H1 (cell line): ENCODE measurements around the gene TTC22. TPM values are rescaled to one million over a fixed set of nuclear protein-coding genes. Genes with fewer than 3 reads are reported as not detected.

Experiments
- CTCF ChIA-PET: fragments of 300-600 bp; sonication (Branson Sonifier 250); formaldehyde crosslinking; loops from one replicate; lab custom pipeline; 2021; ENCODE audit not compliant: partially characterized antibody; lab: Charles Lee
- POLR2A ChIA-PET: fragments of 300-600 bp; sonication (Branson Sonifier 250); formaldehyde crosslinking; loops from one replicate; lab custom pipeline; 2021; ENCODE audit warnings: inconsistent platforms; ENCODE audit not compliant: partially characterized antibody; lab: Charles Lee
- DNase-seq, 2 experiments: peaks; one replicate each; pipeline versions ENCODE4 v3.0.0 to v3.0.0-alpha.2; 2010 to 2022; ENCODE audit warnings: low spot score in 2 of 2, low read depth in 1 of 2, mixed read lengths in 1 of 2
- FAIRE-seq: peaks from 2 replicates; lab custom pipeline; 2011; peaks lifted over from hg19 to GRCh38; lab: Jason Lieb, UNC
- H2AFZ ChIP-seq: 2 replicates; pipeline ENCODE4 v1.8.1; 2012; ENCODE audit warnings: low read length, inconsistent platforms
- H2AK5ac ChIP-seq: 2 replicates; pipeline ENCODE4 v1.6.1; 2013; ENCODE audit warnings: low read depth, low read length
- H2BK120ac ChIP-seq: replicated peaks from 2 replicates; pipeline ENCODE3; 2013; ENCODE audit warnings: low read depth, low read length, inconsistent platforms
- H2BK12ac ChIP-seq: 2 replicates; pipeline ENCODE4 v1.6.1; 2013; ENCODE audit warnings: low read depth, low read length
- H2BK15ac ChIP-seq: 2 replicates; pipeline ENCODE4 v1.6.1; 2013; ENCODE audit warnings: low read length
- H2BK20ac ChIP-seq: 2 replicates; pipeline ENCODE4 v1.6.1; 2013; ENCODE audit warnings: low read length
- H2BK5ac ChIP-seq: 2 replicates; pipeline ENCODE4 v1.6.1; 2013; ENCODE audit warnings: low read depth, low read length
- H3K14ac ChIP-seq: 2 replicates; pipeline ENCODE4 v1.6.1; 2013; ENCODE audit warnings: inconsistent platforms; ENCODE audit not compliant: insufficient read length
- H3K18ac ChIP-seq: 2 replicates; pipeline ENCODE4 v1.6.1; 2013; ENCODE audit warnings: low read length; ENCODE audit errors: extremely low read depth
- H3K23ac ChIP-seq: 2 replicates; pipeline ENCODE4 v1.6.1; 2013; ENCODE audit warnings: inconsistent platforms; ENCODE audit not compliant: insufficient read length
- H3K23me2 ChIP-seq: 2 replicates; pipeline ENCODE4 v1.6.1; 2013; ENCODE audit warnings: low read depth, low read length
- H3K27ac ChIP-seq: 2 replicates; pipeline ENCODE4 v1.6.1; 2011; ENCODE audit warnings: low read depth, low read length, inconsistent platforms
- H3K27me3 ChIP-seq, 4 experiments: replicated peaks in 1 of 4; 1 replicate in 1 of 4; 2 replicates in 3 of 4; pipeline versions ENCODE4 v1.6.1 to v1.8.1; 2011 to 2013; ENCODE audit warnings: low read length in 3 of 4, mild to moderate bottlenecking in 3 of 4, inconsistent platforms in 2 of 4, mixed read lengths in 2 of 4, moderate library complexity in 1 of 4; ENCODE audit not compliant: control insufficient read depth in 3 of 4, insufficient read depth in 3 of 4; ENCODE audit errors: extremely low read depth in 1 of 4
- H3K36me3 ChIP-seq, 4 experiments: 2 replicates each; pipeline versions ENCODE4 v1.6.1 to v1.8.1; 2011 to 2013; ENCODE audit warnings: mild to moderate bottlenecking in 4 of 4, low read length in 3 of 4, moderate library complexity in 2 of 4, control low read depth in 1 of 4, inconsistent platforms in 1 of 4; ENCODE audit not compliant: insufficient read depth in 4 of 4, control insufficient read depth in 2 of 4
- H3K4ac ChIP-seq: replicated peaks from 2 replicates; pipeline ENCODE3; 2013; ENCODE audit warnings: low read length, low read depth, mixed read lengths, inconsistent platforms; ENCODE audit not compliant: insufficient read length
- H3K4me1 ChIP-seq, 4 experiments: replicated peaks in 1 of 4; 1 replicate in 1 of 4; 2 replicates in 3 of 4; pipeline versions ENCODE4 v1.6.1 to v1.8.1; 2011 to 2013; ENCODE audit warnings: low read length in 3 of 4, inconsistent platforms in 2 of 4, mixed read lengths in 1 of 4; ENCODE audit not compliant: insufficient read depth in 4 of 4, control insufficient read depth in 3 of 4
- H3K4me2 ChIP-seq, 2 experiments: 2 replicates each; pipeline versions ENCODE4 v1.6.1 to v1.8.1; 2011 to 2013; ENCODE audit warnings: low read depth in 2 of 2, low read length in 2 of 2, control low read depth in 1 of 2, inconsistent platforms in 1 of 2, mild to moderate bottlenecking in 1 of 2; ENCODE audit not compliant: insufficient read depth in 1 of 2
- H3K4me3 ChIP-seq, 4 experiments: fragments of 200-600, 300-600 bp in 1 of 4; sonication (generic), shearing (Covaris generic), sonication (Bioruptor Twin) in 1 of 4; 2 replicates each; pipeline versions ENCODE4 v1.5.1 to v1.8.1; 2011 to 2016; ENCODE audit warnings: low read length in 4 of 4, low read depth in 3 of 4, control low read depth in 2 of 4, inconsistent platforms in 2 of 4, mild to moderate bottlenecking in 2 of 4, mixed read lengths in 1 of 4, moderate library complexity in 1 of 4; ENCODE audit not compliant: insufficient read depth in 2 of 4; ENCODE audit errors: extremely low read depth in 1 of 4
- H3K56ac ChIP-seq: replicated peaks from 2 replicates; pipeline ENCODE3; 2013; ENCODE audit warnings: low read depth, mild to moderate bottlenecking, mixed read lengths, low read length, inconsistent platforms; ENCODE audit not compliant: insufficient read length
- H3K79me1 ChIP-seq: 2 replicates; pipeline ENCODE4 v1.6.1; 2013; ENCODE audit warnings: low read depth, low read length, control low read depth
- H3K79me2 ChIP-seq, 2 experiments: 2 replicates each; pipeline versions ENCODE4 v1.6.1 to v1.8.1; 2012 to 2013; ENCODE audit warnings: low read length in 2 of 2, mild to moderate bottlenecking in 2 of 2, inconsistent platforms in 1 of 2; ENCODE audit not compliant: insufficient read depth in 2 of 2, control insufficient read depth in 1 of 2
- H3K9ac ChIP-seq, 4 experiments: replicated peaks in 1 of 4; 1 replicate in 1 of 4; 2 replicates in 3 of 4; pipeline versions ENCODE4 v1.6.1 to v1.8.1; 2011 to 2013; ENCODE audit warnings: low read depth in 3 of 4, low read length in 3 of 4, control low read depth in 2 of 4, mild to moderate bottlenecking in 2 of 4, moderate library complexity in 2 of 4, inconsistent platforms in 1 of 4; ENCODE audit errors: extremely low read depth in 1 of 4
- H3K9me3 ChIP-seq, 2 experiments: 2 replicates each; pipeline versions ENCODE4 v1.6.1 to v1.8.1; 2012 to 2013; ENCODE audit warnings: mild to moderate bottlenecking in 2 of 2, moderate library complexity in 2 of 2, control low read depth in 1 of 2, inconsistent platforms in 1 of 2, low read depth in 1 of 2, low read length in 1 of 2, mixed read lengths in 1 of 2; ENCODE audit not compliant: insufficient read depth in 2 of 2
- H4K20me1 ChIP-seq, 2 experiments: replicated peaks in 1 of 2; 2 replicates each; pipeline versions ENCODE3 to v1.8.1; 2011 to 2013; ENCODE audit warnings: inconsistent platforms in 2 of 2, low read length in 2 of 2, mild to moderate bottlenecking in 1 of 2; ENCODE audit not compliant: insufficient read depth in 2 of 2, control insufficient read depth in 1 of 2
- H4K5ac ChIP-seq: 2 replicates; pipeline ENCODE4 v1.6.1; 2013; ENCODE audit warnings: low read length, low read depth, mixed read lengths, inconsistent platforms; ENCODE audit not compliant: insufficient read length
- H4K8ac ChIP-seq: 2 replicates; pipeline ENCODE4 v1.8.0; 2013; ENCODE audit warnings: mild to moderate bottlenecking, moderate library complexity, low read length, inconsistent platforms; ENCODE audit not compliant: insufficient read depth; ENCODE audit errors: extremely low read depth
- H4K91ac ChIP-seq: replicated peaks from 2 replicates; pipeline ENCODE3; 2013; ENCODE audit warnings: low read length, mixed read lengths, inconsistent platforms; ENCODE audit not compliant: insufficient read length
- CEBPB ChIP-seq: IDR thresholded peaks from 2 replicates; pipeline ENCODE4 v1.6.1; 2012; ENCODE audit warnings: low read depth, low read length
- EZH2 ChIP-seq: fragments of 200-600 bp; sonication (generic); IDR thresholded peaks from 2 replicates; pipeline ENCODE4 v1.7.1; 2012; ENCODE audit warnings: low read depth, mild to moderate bottlenecking, moderate library complexity, low read length, inconsistent platforms; ENCODE audit not compliant: severe bottlenecking
- GTF2F1 ChIP-seq: IDR thresholded peaks from 2 replicates; pipeline ENCODE4 v1.6.1; 2012; ENCODE audit warnings: low read depth, low read length, improper control_type of control experiment, borderline replicate concordance
- KDM4A ChIP-seq: IDR thresholded peaks from one replicate; pipeline ENCODE4 v1.7.1; 2012; ENCODE audit warnings: low read depth, mild to moderate bottlenecking, moderate library complexity, low read length, inconsistent platforms; ENCODE audit not compliant: severe bottlenecking
- NRF1 ChIP-seq: IDR thresholded peaks from 2 replicates; pipeline ENCODE4 v1.6.1; 2011; ENCODE audit warnings: mild to moderate bottlenecking, low read depth, low read length, improper control_type of control experiment
- PHF8 ChIP-seq: fragments of 200-600 bp; sonication (generic); conservative IDR thresholded peaks from 2 replicates; pipeline ENCODE4 v1.7.1; 2012; ENCODE audit warnings: low read depth, mild to moderate bottlenecking, inconsistent platforms, low read length, moderate library complexity
- POLR2A ChIP-seq, 2 experiments: IDR thresholded peaks; 1 replicate in 1 of 2; 2 replicates in 1 of 2; pipeline ENCODE4 v1.6.1; 2011; ENCODE audit warnings: low read depth in 2 of 2, low read length in 2 of 2, mild to moderate bottlenecking in 2 of 2; ENCODE audit errors: control extremely low read depth in 1 of 2
- POLR2AphosphoS5 ChIP-seq: IDR thresholded peaks from 2 replicates; pipeline ENCODE4 v1.6.1; 2011; ENCODE audit warnings: low read depth, low read length
- RBBP5 ChIP-seq: IDR thresholded peaks from 2 replicates; pipeline ENCODE4 v1.7.1; 2012; ENCODE audit warnings: low read depth, mild to moderate bottlenecking, inconsistent platforms, low read length, moderate library complexity, borderline replicate concordance
- SIX5 ChIP-seq: IDR thresholded peaks from 2 replicates; pipeline ENCODE4 v1.6.1; 2011; ENCODE audit warnings: mild to moderate bottlenecking, low read depth, low read length
- TAF7 ChIP-seq: optimal IDR thresholded peaks from 2 replicates; pipeline ENCODE3; 2011; ENCODE audit warnings: low read depth, mild to moderate bottlenecking, inconsistent platforms, low read length, moderate library complexity, borderline replicate concordance
- USF2 ChIP-seq: IDR thresholded peaks from 2 replicates; pipeline ENCODE4 v1.6.1; 2011; ENCODE audit warnings: low read length, improper control_type of control experiment
- WGBS, 2 experiments: shearing (Covaris generic) in 1 of 2; methylation state at CpG; one replicate each; pipeline versions ENCODE4 v1.1.6 to v1.1.7; 2013 to 2015; ENCODE audit warnings: low lambda C conversion rate in 2 of 2, mixed read lengths in 2 of 2, inconsistent platforms in 1 of 2, low coverage in 1 of 2, missing lambda C conversion rate in 1 of 2; ENCODE audit not compliant: insufficient replicate concordance in 2 of 2, insufficient coverage in 1 of 2, insufficient read length in 1 of 2; ENCODE audit errors: extremely low coverage in 1 of 2, missing lambda C conversion rate in 1 of 2; 5-methylcytosine and 5-hydroxymethylcytosine counted together
- polyA plus RNA-seq, 7 experiments: library from polyadenylated mRNA; depleted of rRNA in 3 of 7; stranded (reverse) in 5 of 7; unstranded in 2 of 7; fragments of >200 nt in 5 of 7; fragments of 200-250 nt in 2 of 7; gene quantifications; 1 replicate in 5 of 7; 2 replicates in 1 of 7; 4 replicates in 1 of 7; pipeline versions ENCODE4 v1.2.1 to v1.2.3, GENCODE V29; 2011 to 2013; ENCODE audit warnings: missing spikeins in 2 of 7, mixed read lengths in 2 of 7
- total RNA-seq: library from RNA; stranded (reverse); fragmentation: NEBNext Ultra II Directional; extraction: Animal tissue kit (Norgen Biotek cat#: 25700); gene quantifications from 2 replicates; pipeline ENCODE4 v1.2.1, GENCODE V29; 2021
- TF ChIP-seq, protein P1 (sequence below): IDR thresholded peaks from 2 replicates; pipeline ENCODE4 v1.6.1; 2011; ENCODE audit warnings: low read depth, mild to moderate bottlenecking, low read length; ENCODE audit not compliant: insufficient read depth

TTC22 gene
- total and polyA plus RNA-seq, 2 of the 8 experiments (the other 6 are each of a cell fraction or from before 2014, with no cell fraction given): 1.00 to 1.6 TPM

- peak overlapping the region; percentile 88; the same call in 1 of the 2 replicates for H2BK20ac ChIP-seq
- H3K23ac ChIP-seq: no peak overlapping the region
- DNase-seq (peak in 1 of 2 experiments; percentile 22), FAIRE-seq (no peak)
- no peak overlapping the region for H2AK5ac ChIP-seq
- no peak overlapping the region for H3K14ac ChIP-seq
- H4K8ac ChIP-seq: no peak overlapping the region
- H3K18ac ChIP-seq: no peak overlapping the region
- ChIA-PET CTCF (interaction anchor here (0.8 to 3.5 kb wide), 9 partner anchors 9 to 345 kb away, joined by 3 to 22 read pairs (median 4); partner anchors contain the start of gene TTC22), POLR2A (no interaction called here)
- no peaks in the 10 kb centered on the region for H3K79me2 ChIP-seq
- H3K79me1 ChIP-seq: no peaks in the 10 kb centered on the region
- no peak overlapping the region for H3K56ac ChIP-seq
- H3K4ac ChIP-seq: no peak overlapping the region
- no peak overlapping the region for H4K5ac ChIP-seq
- H4K20me1 ChIP-seq: no peaks in the 10 kb centered on the region
- H3K9me3 ChIP-seq: no peaks in the 10 kb centered on the region
- H2BK15ac ChIP-seq: peak overlapping the region; percentile 93; the same call in 1 of the 2 replicates
- no peaks in the 10 kb centered on the region; a peak in 2 of 7 replicates for H3K27me3 ChIP-seq
- H3K27ac ChIP-seq: no peak overlapping the region
- H3K4me2 ChIP-seq: no peak overlapping the region
- H3K23me2 ChIP-seq: no peaks in the 10 kb centered on the region; the same call in 1 of the 2 replicates
- H3K4me3 ChIP-seq: no peak overlapping the region
- H4K91ac ChIP-seq: no peak overlapping the region
- 92% methylated on average over 5 of the region's 5 CpGs; no CpG with 5 or more reads in 1 of the 2 experiments for WGBS, 2 experiments
- no peak overlapping the region for H2BK5ac ChIP-seq
- peak overlapping the region; percentile 71; the same call in 1 of the 2 replicates for H2BK12ac ChIP-seq
- H2BK120ac ChIP-seq: no peak overlapping the region
- H3K4me1 ChIP-seq: peaks cover 4 to 29% (median 18%) of the 10 kb centered on the region in 4 experiments
- no peak overlapping the region for H3K9ac ChIP-seq
- no peaks in the 10 kb centered on the region for H3K36me3 ChIP-seq
- H2AFZ ChIP-seq: no peak overlapping the region
- TF ChIP-seq EZH2 (no peak), POLR2A (IDR thresholded peaks at IDR 0.05; ENCODE audit: control extremely low read depth in 1 of 2, low read depth in 2 of 2, low read length in 2 of 2) (no peak), TAF7 (no peak), CEBPB (no peak), USF2 (no peak), RBBP5 (no peak), NRF1 (no peak), SIX5 (no peak), PHF8 (no peak), POLR2AphosphoS5 (no peak), GTF2F1 (no peak), KDM4A (no peak)
- TF ChIP-seq, protein P1, sequence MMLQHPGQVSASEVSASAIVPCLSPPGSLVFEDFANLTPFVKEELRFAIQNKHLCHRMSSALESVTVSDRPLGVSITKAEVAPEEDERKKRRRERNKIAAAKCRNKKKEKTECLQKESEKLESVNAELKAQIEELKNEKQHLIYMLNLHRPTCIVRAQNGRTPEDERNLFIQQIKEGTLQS: no peak
Observed at GRCh38 chr1:54811066-54811465, 9.9 kb upstream of the TTC22 start.
